ENCODE results near the gene BAG3.
"Not testable (repeated sequence)": the region's sequence is repeated elsewhere in the genome, so short reads cannot be mapped to it uniquely, and the experiment has no call there.

The BAG3 gene

GRCh38 chr10:119650692-119651513, at the start of gene BAG3:
Gene BAG3 (plus strand): TSS chr10:119651380. CDS start chr10:119651676, 296 bp downstream.
- DNase-seq = peak; percentile 78

DNA sequence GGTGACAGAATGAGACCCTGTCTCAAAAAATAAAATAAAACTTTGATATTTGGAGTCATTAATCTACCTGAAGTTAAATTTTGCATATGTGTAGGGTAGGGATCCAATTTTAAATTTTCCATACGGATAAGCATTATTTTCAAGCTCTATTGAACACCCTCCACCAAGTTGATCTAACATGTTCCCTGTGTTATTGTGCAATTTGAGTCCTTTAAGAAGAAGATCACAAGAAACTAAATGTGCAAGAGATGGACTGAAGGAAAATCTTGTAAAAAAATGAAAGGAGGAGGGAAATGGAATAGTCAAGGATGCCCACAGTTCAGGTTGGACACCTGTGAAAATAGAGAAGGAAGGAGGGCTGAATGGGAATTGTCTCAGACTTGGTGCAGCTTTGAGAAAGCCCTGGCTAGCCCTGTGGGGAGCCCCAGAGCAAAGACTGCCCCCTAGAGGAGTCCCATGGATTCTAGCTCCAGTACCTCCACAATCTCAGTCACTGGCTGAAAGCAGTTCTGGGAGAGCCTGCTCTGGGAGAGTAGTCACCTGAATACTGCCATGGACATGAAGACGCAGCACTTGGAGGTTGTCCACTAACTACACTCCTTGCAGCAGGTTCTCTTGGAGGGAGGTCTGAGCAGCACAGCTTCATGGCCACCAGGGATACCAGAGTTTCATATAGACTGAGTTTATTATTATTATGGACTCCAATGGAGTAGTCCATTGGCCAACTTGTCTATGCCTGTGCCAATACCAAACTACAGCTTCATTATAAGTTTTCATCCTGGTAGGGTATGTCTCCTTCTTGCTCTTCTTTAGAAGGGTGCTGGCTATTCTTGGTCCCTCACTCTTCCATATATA, 48.7 kb upstream of the BAG3 start:
- DNase-seq = peak; percentile 28

GRCh38 chr10:119604468-119604867, 46.7 kb upstream of the BAG3 start:
- DNase-seq = no peak

GRCh38 chr10:119608316-119609155, 42.6 kb upstream of the BAG3 start:
- DNase-seq = peak; percentile 24

DNA sequence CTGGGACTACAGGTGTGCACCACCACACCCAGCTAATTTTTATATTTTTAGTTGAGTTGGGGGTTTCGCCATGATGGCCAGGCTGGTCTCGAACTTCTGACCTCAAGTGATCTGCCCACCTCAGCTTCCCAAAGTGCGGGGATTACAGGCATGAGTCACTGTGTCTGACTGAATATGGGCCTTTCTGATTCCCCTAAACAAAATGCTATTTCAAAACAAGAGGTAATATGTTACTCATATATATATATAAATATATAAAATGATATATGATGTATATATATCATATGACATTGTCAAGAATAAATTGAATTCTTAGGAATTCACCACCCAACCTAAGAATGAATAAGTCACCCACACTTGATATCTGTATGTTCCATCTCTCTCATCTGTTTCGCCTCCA, 41.7 kb upstream of the BAG3 start:
- DNase-seq = no peak

GRCh38 chr10:119611433-119611832, 39.7 kb upstream of the BAG3 start:
- DNase-seq = no peak

DNA sequence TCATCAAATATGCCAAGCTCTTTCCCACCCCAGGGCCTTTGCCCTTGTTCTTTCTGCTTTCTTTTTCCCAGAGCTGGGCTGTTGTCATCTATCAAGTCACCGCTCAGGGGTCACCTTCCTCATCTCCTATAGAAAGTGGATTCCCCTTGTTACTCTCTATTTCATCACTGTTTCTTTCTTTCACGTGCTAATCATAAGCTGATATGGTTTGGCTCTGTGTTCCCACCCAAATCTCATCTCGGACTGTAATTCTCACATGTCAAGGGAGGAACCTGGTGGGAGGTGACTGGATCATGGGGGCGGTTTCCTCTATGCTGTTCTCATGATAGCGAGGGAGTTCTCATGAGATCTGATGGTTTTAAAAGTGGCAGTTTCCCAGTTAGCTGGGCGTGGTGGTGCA, 37.4 kb upstream of the BAG3 start:
- no peak for DNase-seq

DNA sequence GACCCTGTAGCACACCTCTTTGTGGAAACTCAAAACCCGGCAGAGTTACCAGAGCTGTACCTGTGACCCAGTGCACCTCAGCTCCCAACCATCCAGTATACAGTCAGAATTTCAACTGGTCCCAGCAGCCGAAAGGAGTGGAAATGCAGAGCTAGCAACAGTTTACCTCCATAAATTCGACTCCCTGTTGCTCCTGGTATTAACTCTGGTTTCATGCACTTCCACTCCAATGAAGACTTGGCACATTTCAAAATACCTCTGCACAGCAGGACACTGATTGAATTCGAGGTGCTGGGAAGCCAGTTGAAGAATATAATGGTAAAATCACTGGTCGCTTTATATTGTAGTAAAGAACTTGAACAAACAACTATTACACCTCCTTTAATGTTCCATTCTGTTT, 36.5 kb upstream of the BAG3 start:
- DNase-seq = no peak

GRCh38 chr10:119616882-119617570, 34.2 kb upstream of the BAG3 start:
- DNase-seq = no peak

GRCh38 chr10:119619215-119619614, 32.0 kb upstream of the BAG3 start:
- DNase-seq = no peak

GRCh38 chr10:119619811-119620210, 31.4 kb upstream of the BAG3 start:
- not testable (repeated sequence) for DNase-seq

DNA sequence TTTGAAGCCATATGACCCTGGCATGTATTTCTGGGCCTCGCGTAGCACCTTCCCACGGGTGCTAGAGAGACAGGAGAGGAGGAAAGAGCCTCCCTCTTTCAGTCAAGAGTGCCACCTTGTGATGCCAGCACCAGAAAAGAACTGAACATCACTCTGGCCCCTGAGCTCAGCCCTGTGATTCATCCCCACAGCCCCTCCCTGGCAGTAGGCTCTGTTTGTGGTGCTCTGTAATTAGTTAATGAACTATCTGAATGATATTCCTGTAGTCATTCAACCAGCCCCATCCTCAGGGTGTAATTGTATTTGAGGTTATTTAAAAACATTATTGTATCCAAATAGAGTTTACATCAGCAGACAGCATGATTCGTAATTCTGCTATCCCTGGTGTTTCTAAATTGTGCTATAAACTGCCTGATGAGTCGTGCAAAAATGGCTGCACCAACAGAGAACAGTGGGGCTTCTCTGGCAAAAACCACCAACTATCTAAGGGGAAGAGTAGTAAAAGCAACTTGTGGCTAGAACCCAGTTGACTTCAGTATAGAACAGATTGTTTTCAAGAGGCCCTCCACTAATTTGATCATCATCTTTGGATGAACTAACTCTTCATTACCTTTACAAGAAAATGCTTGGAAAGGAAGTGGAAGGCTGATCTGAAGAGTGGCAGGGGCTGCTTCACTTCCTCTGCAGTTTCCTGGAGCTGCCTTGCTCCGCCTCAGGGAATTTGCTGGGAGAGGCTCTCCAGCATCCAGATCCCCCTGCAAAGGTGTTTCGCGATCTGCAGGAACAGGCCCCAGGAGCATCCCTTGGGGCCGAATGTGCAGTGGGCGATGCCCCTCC, 30.7 kb upstream of the BAG3 start:
- no peak for DNase-seq

- DNase-seq = no peak
Observed at GRCh38 chr10:119621078-119621384, 30.1 kb upstream of the BAG3 start.

GRCh38 chr10:119625570-119626280, 25.5 kb upstream of the BAG3 start:
- no peak for DNase-seq

- no peak for DNase-seq
Observed at GRCh38 chr10:119630300-119630699, 20.9 kb upstream of the BAG3 start.

DNA sequence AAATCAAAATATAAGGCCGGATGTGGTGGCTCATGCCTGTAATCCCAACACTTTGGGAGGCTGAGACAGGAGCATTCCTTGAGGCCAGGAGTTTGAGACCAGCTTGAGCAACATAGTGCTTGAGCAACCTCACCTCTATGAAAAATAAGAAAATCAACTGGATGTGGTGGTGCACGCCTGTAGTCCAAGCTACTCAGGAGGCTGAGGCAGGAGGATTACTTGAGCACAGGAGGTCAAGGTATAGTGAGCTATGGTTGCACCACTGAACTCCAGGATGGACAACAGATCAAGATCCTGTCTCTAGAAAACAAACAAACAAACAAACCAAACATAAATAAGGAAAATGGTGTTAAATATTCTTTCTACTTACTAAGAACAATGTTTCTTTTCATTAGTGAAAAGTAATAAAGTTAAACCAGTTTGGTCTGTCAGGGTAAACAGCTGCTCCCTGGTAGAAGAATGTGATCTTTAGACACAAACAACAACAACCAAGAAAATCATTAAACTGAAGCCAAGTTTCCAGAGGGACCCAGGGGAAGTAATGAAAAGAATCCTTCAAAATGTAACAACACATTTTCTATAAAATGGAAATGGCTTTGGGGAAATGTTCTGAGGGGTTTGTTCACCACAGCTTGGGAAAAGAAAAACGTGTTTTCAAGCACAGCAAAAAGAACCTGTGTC, 17.5 kb upstream of the BAG3 start:
- DNase-seq = no peak

DNA sequence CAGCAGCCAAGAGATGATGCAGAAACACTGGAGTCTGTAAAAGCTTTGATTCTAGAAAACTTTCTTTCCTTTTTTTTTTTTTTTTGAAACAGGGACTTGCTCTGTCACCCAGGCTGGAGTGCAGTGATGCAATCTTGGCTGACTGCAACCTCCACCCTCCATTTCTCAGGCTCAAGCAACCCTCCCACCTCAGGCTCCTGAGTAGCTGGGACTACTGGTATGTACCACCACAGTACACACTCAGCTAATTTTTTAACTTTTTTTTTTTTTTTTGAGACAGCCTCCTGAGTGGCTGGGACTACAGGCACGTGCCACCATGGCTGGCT, 17.0 kb upstream of the BAG3 start:
- DNase-seq = no peak

- no peak for DNase-seq
Observed at GRCh38 chr10:119637631-119638030, 13.5 kb upstream of the BAG3 start.

GRCh38 chr10:119638982-119639381, 12.2 kb upstream of the BAG3 start:
- DNase-seq = no peak

- DNase-seq = no peak
Observed at GRCh38 chr10:119640384-119640783, 10.8 kb upstream of the BAG3 start.

Measured in activated CD8-positive, alpha-beta memory T cell treated with anti-CD3 and anti-CD28 coated beads, Interleukin-2, amount 50 U/mL, for 4 hours (primary cell).